Testis (tissue), 3 donors: ENCODE measurements around the gene HDAC9. TPM values are rescaled to one million over a fixed set of nuclear protein-coding genes. Genes with fewer than 3 reads are reported as not detected.

Source experiments
- DNase-seq: peaks from one replicate; pipeline ENCODE4 v3.0.0-alpha.2; 2019
- H3K27ac ChIP-seq, 2 donors: fragments of 200-600 bp; sonication (generic); one replicate each; pipeline ENCODE4 v1.5.1; 2019
- H3K27me3 ChIP-seq: fragments of 200-600 bp; sonication (generic); one replicate; pipeline ENCODE4 v1.5.1; 2019
- H3K36me3 ChIP-seq: fragments of 200-600 bp; sonication (generic); one replicate; pipeline ENCODE4 v1.5.1; 2017; ENCODE audit warnings: low read depth; ENCODE audit errors: missing control alignments
- H3K4me1 ChIP-seq: fragments of 200-600 bp; sonication (generic); one replicate; pipeline ENCODE4 v1.5.1; 2019
- H3K4me3 ChIP-seq, 2 donors: fragments of 200-600 bp; sonication (generic); one replicate each; pipeline ENCODE4 v1.5.1; 2017 to 2019
- H3K9me3 ChIP-seq: fragments of 200-600 bp; sonication (generic); one replicate; pipeline ENCODE4 v1.5.1; 2017
- CTCF ChIP-seq, 3 experiments: fragments of 450-650 bp in 2 of 3; fragments of 200-600 bp in 1 of 3; sonication (generic) in 1 of 3; IDR thresholded peaks; one replicate each; pipeline ENCODE4 v1.5.1; 2016 to 2019; ENCODE audit warnings: antibody characterized with exemption in 3 of 3, mild to moderate bottlenecking in 2 of 3, moderate library complexity in 1 of 3
- POLR2A ChIP-seq: fragments of 450-650 bp; IDR thresholded peaks from one replicate; pipeline ENCODE4 v1.6.1; 2017; ENCODE audit warnings: antibody characterized with exemption, mild to moderate bottlenecking, moderate library complexity
- WGBS, 2 donors: methylation state at CpG; one replicate each; pipeline ENCODE4 v1.1.5; 2018; 5-methylcytosine and 5-hydroxymethylcytosine counted together
- intact Hi-C: fragments of 100-400 bp; cut with DNase I; formaldehyde crosslinking; loops from one replicate; pipeline ENCODE4 v1.15.1; 2023; ENCODE audit warnings: low total_unique reads
- polyA plus RNA-seq: library from polyadenylated mRNA; stranded (reverse); fragments of 350-450 nt; fragmentation: Illumina TruSeq; extraction: RNeasy Lipid Tissue Mini Kit (QIAGEN cat#74804); gene quantifications from one replicate; pipeline ENCODE4 v1.2.3, GENCODE V29; 2014; ENCODE audit warnings: low read depth, low replicate concordance; ENCODE audit not compliant: insufficient read depth
- total RNA-seq, 2 donors: library from RNA; depleted of rRNA; stranded (reverse); fragments of >200 nt; gene quantifications; one replicate each; pipeline ENCODE4 v1.2.3, GENCODE V29; 2016

The HDAC9 gene
- total and polyA plus RNA-seq, 3 donors from 2014 or later = 30.6 to 35.5 (median 35.4) TPM

DNA sequence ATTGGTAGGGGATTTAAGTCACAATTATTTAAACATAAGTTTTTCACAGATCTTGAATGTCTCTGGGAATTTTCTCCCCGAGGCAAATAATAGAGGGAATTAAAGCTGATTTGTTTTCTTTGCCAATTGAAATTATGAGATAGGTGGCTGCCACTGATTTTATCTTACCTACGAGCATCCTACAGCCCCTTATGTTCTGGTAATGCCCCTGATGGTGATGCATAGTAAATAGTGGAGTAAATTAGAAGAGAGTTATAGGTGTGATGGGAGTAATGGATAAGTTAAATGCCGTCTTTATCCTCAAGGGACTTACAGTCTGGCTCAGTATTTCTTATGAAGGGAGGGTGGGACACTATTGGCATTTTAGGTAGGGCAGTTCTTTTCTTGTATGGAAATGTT lies 58.1 kb downstream of the HDAC9 start:
- Histone ChIP-seq H3K27me3 (no peaks in the 10 kb centered on the region), H3K4me3 (no peak overlapping the region), H3K4me1 (no peaks in the 10 kb centered on the region), H3K36me3 (no peaks in the 10 kb centered on the region), H3K27ac (no peak overlapping the region), H3K9me3 (no peaks in the 10 kb centered on the region)
- TF ChIP-seq POLR2A = no peak
- no peak for TF ChIP-seq CTCF (IDR thresholded peaks at IDR 0.05)
- intact Hi-C loops = no loop called here
- DNase-seq = no peak
- WGBS, 2 donors = 65 to 76% methylated on average over 3 of the region's 3 CpGs

GRCh38 chr7:18555120-18555519 lies 59.6 kb downstream of the HDAC9 start:
- no peak for TF ChIP-seq POLR2A
- no peak for TF ChIP-seq CTCF (IDR thresholded peaks at IDR 0.05)
- intact Hi-C loops = no loop called here
- WGBS, 2 donors = 60 to 67% methylated on average over 1 of the region's 1 CpG
- DNase-seq = no peak
- Histone ChIP-seq H3K27me3 (no peaks in the 10 kb centered on the region), H3K9me3 (no peaks in the 10 kb centered on the region), H3K4me3 (no peak overlapping the region), H3K4me1 (no peaks in the 10 kb centered on the region), H3K27ac (no peak overlapping the region), H3K36me3 (no peaks in the 10 kb centered on the region)

GRCh38 chr7:18555968-18556367 lies 60.4 kb downstream of the HDAC9 start:
- Histone ChIP-seq H3K9me3 (no peaks in the 10 kb centered on the region), H3K36me3 (no peaks in the 10 kb centered on the region), H3K27me3 (no peaks in the 10 kb centered on the region), H3K27ac (no peak overlapping the region), H3K4me1 (no peaks in the 10 kb centered on the region), H3K4me3 (no peak overlapping the region)
- DNase-seq = no peak
- intact Hi-C loops = no loop called here
- TF ChIP-seq POLR2A = no peak
- TF ChIP-seq CTCF (IDR thresholded peaks at IDR 0.05) = no peak
- WGBS, 2 donors = 97 to 98% methylated on average over 1 of the region's 1 CpG

GRCh38 chr7:18558503-18558902 lies 63.0 kb downstream of the HDAC9 start:
- intact Hi-C loops = no loop called here
- no peaks in the 10 kb centered on the region for H3K9me3 ChIP-seq
- H3K27ac ChIP-seq = no peak overlapping the region
- no peaks in the 10 kb centered on the region for H3K36me3 ChIP-seq
- DNase-seq = no peak
- H3K4me3 ChIP-seq = no peak overlapping the region
- no peaks in the 10 kb centered on the region for H3K27me3 ChIP-seq
- WGBS, 2 donors = 85 to 88% methylated on average over 3 of the region's 3 CpGs
- H3K4me1 ChIP-seq = no peaks in the 10 kb centered on the region
- no peak for TF ChIP-seq POLR2A
- no peak for TF ChIP-seq CTCF (IDR thresholded peaks at IDR 0.05)

DNA sequence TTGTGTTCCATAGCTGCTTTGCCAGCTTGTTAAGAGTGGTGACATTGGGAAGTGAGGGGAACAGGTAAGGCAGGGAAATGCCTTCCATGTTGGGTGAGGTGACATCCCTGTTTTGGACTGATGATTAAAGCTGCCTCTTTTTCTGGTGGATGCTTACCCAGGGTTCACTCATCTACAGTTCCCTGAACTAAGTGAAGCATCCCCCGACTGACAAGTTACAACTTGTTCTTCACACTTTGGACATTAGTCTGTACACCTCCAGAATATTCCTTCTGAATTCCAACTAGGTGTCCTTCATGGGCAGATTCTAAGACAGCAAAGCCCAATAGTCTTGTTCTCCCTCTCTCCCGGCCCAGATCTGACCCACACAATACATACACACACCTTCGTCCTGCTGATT lies 63.4 kb downstream of the HDAC9 start:
- DNase-seq = no peak
- Histone ChIP-seq H3K27me3 (no peaks in the 10 kb centered on the region), H3K9me3 (no peaks in the 10 kb centered on the region), H3K36me3 (no peaks in the 10 kb centered on the region), H3K4me3 (no peak overlapping the region), H3K4me1 (no peaks in the 10 kb centered on the region), H3K27ac (no peak overlapping the region)
- 91 to 97% methylated on average over 3 of the region's 3 CpGs for WGBS, 2 donors
- intact Hi-C loops = no loop called here
- TF ChIP-seq CTCF (IDR thresholded peaks at IDR 0.05) = no peak
- TF ChIP-seq POLR2A = no peak
